ENCODE measurements around the gene RSPH3. TPM values are rescaled to one million over a fixed set of nuclear protein-coding genes. Genes with fewer than 3 reads are reported as not detected.

RSPH3 gene
- total RNA-seq, 1 experiment from 2014 or later = 3.0 TPM

- CTCF ChIA-PET = no interaction called here
- Histone ChIP-seq H3K9me3 (no peaks in the 10 kb centered on the region), H3K27me3 (replicated peaks; ENCODE audit: control insufficient read depth, insufficient read depth, low read length) (no peaks in the 10 kb centered on the region), H3K4me1 (no peaks in the 10 kb centered on the region), H3K36me3 (ENCODE audit: control insufficient read depth, insufficient read depth, low read length) (no peaks in the 10 kb centered on the region), H3K4me3 (ENCODE audit: low read depth, low read length) (no peak overlapping the region)
- peaks cover 8% of the 10 kb centered on the region for H3K27me3 Mint-ChIP-seq (ENCODE audit: insufficient read depth, unreplicated experiment)
- TF ChIP-seq CTCF (IDR thresholded peaks at IDR 0.05; ENCODE audit: insufficient read depth in 1 of 2, low read depth in 1 of 2, low read length in 1 of 2, severe bottlenecking in 1 of 2, unreplicated experiment in 1 of 2) = no peak
- H3K4me3 Mint-ChIP-seq (ENCODE audit: unreplicated experiment) = no peak overlapping the region
- no TSS peak for BruUV-seq (replicated peaks)
- no peaks in the 10 kb centered on the region for H3K36me3 Mint-ChIP-seq (ENCODE audit: insufficient read depth, unreplicated experiment)
- H3K9me3 Mint-ChIP-seq (ENCODE audit: unreplicated experiment) = no peaks in the 10 kb centered on the region
- DNase-seq = no peak
- POLR2A ChIA-PET = no interaction called here
- H3K27ac Mint-ChIP-seq (ENCODE audit: unreplicated experiment) = no peak overlapping the region
- intact Hi-C loops (cut with micrococcal nuclease; ENCODE audit: unreplicated experiment) = no loop called here
- H3K4me1 Mint-ChIP-seq (ENCODE audit: low read depth, unreplicated experiment) = no peaks in the 10 kb centered on the region
Observed at GRCh38 chr6:159037756-159038290, 37.8 kb upstream of the RSPH3 start.

- H3K27ac Mint-ChIP-seq (ENCODE audit: unreplicated experiment) = no peak overlapping the region
- H3K4me3 Mint-ChIP-seq (ENCODE audit: unreplicated experiment) = no peak overlapping the region
- no TSS peak for BruUV-seq (replicated peaks)
- no peaks in the 10 kb centered on the region for H3K4me1 ChIP-seq
- H3K4me3 ChIP-seq (ENCODE audit: low read depth, low read length) = no peak overlapping the region
- DNase-seq = no peak
- no peaks in the 10 kb centered on the region for H3K36me3 Mint-ChIP-seq (ENCODE audit: insufficient read depth, unreplicated experiment)
- no peaks in the 10 kb centered on the region for H3K9me3 Mint-ChIP-seq (ENCODE audit: unreplicated experiment)
- POLR2A ChIA-PET = no interaction called here
- intact Hi-C loops (cut with micrococcal nuclease; ENCODE audit: unreplicated experiment) = no loop called here
- TF ChIP-seq CTCF (IDR thresholded peaks at IDR 0.05; ENCODE audit: insufficient read depth in 1 of 2, low read depth in 1 of 2, low read length in 1 of 2, severe bottlenecking in 1 of 2, unreplicated experiment in 1 of 2) = no peak
- H3K9me3 ChIP-seq = no peaks in the 10 kb centered on the region
- H3K27me3 Mint-ChIP-seq (ENCODE audit: insufficient read depth, unreplicated experiment) = peaks cover 5% of the 10 kb centered on the region
- no peaks in the 10 kb centered on the region for H3K4me1 Mint-ChIP-seq (ENCODE audit: low read depth, unreplicated experiment)
- CTCF ChIA-PET = no interaction called here
- H3K36me3 ChIP-seq (ENCODE audit: control insufficient read depth, insufficient read depth, low read length) = no peaks in the 10 kb centered on the region
- H3K27me3 ChIP-seq (replicated peaks; ENCODE audit: control insufficient read depth, insufficient read depth, low read length) = no peaks in the 10 kb centered on the region
Observed at GRCh38 chr6:159036673-159037072, 36.7 kb upstream of the RSPH3 start.

- CTCF ChIA-PET = no interaction called here
- H3K27me3 ChIP-seq (replicated peaks; ENCODE audit: control insufficient read depth, insufficient read depth, low read length) = no peaks in the 10 kb centered on the region
- Mint-ChIP-seq H3K4me3 (ENCODE audit: unreplicated experiment) (no peak overlapping the region), H3K4me1 (ENCODE audit: low read depth, unreplicated experiment) (no peaks in the 10 kb centered on the region), H3K27me3 (ENCODE audit: insufficient read depth, unreplicated experiment) (peaks cover 3% of the 10 kb centered on the region), H3K9me3 (ENCODE audit: unreplicated experiment) (no peaks in the 10 kb centered on the region), H3K27ac (ENCODE audit: unreplicated experiment) (no peak overlapping the region), H3K36me3 (ENCODE audit: insufficient read depth, unreplicated experiment) (no peaks in the 10 kb centered on the region)
- no peak for TF ChIP-seq CTCF (IDR thresholded peaks at IDR 0.05; ENCODE audit: insufficient read depth in 1 of 2, low read depth in 1 of 2, low read length in 1 of 2, severe bottlenecking in 1 of 2, unreplicated experiment in 1 of 2)
- no peaks in the 10 kb centered on the region for H3K36me3 ChIP-seq (ENCODE audit: control insufficient read depth, insufficient read depth, low read length)
- DNase-seq = no peak
- no peak overlapping the region for H3K4me3 ChIP-seq (ENCODE audit: low read depth, low read length)
- intact Hi-C loops (cut with micrococcal nuclease; ENCODE audit: unreplicated experiment) = no loop called here
- no peaks in the 10 kb centered on the region for H3K9me3 ChIP-seq
- POLR2A ChIA-PET = no interaction called here
- BruUV-seq (replicated peaks) = no TSS peak
- H3K4me1 ChIP-seq = no peaks in the 10 kb centered on the region
Observed at GRCh38 chr6:159035891-159036290, 35.9 kb upstream of the RSPH3 start.
